ENCODE data around the gene ARHGEF3.
A peak's percentile ranks its signal among the peaks of the same experiment; 100 is the strongest.

The ARHGEF3 gene

DNA sequence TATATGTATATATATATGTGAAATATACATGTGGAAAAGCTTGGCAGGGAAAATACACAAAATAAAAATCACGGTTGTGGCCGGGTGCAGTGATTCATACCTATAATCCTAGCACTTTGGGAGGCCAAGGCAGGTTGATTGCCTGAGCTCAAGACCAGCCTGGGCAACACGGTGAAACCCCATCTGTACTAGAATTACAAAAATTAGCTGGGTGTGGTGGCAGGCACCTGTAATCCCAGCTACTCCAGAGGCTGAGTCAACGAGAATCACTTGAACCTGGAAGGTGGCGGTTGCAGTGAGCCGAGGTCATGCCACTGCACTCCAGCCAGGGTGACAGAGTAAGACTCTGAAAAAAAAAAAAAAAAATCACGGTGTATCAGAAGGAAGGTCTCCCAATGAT is 20.8 kb upstream of the ARHGEF3 start:
- no peak for DNase-seq

DNA sequence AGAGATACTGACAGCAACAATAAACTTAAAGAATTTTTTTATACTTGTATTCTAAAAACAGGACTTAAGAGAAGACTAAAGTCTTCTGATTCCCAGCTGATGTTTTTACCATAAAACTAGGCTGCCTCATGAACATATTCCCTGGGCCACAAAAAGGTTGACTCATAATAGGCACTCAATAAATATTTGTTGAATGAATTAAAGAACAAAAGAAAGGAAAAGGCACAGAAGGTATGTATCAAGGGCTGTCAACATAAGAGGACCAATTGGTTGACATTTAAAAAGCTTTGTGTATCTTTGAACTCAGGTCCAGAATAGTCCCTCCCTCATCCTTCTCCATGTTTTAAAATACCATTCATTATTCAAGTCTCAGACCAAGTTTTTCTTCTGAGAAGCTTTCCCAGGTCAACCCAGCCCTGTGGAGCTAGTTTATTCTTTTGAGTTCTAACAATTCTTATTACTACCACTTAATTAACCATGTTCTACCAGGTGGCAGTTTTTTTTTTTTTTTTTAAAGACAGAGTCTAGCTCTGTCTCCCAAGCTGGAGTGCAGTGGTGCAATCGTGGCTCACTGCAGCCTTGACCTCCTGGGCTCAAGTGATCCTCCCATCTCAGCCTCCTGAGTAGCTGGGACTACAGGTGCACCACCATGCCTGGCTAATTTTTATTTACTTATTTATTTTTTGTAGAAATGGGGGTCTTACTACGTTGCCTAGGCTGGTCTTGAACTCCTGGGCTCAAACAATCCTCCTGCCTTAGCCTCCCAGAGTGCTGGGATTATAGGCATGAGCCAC is 17.5 kb upstream of the ARHGEF3 start:
- DNase-seq, result no peak

DNA sequence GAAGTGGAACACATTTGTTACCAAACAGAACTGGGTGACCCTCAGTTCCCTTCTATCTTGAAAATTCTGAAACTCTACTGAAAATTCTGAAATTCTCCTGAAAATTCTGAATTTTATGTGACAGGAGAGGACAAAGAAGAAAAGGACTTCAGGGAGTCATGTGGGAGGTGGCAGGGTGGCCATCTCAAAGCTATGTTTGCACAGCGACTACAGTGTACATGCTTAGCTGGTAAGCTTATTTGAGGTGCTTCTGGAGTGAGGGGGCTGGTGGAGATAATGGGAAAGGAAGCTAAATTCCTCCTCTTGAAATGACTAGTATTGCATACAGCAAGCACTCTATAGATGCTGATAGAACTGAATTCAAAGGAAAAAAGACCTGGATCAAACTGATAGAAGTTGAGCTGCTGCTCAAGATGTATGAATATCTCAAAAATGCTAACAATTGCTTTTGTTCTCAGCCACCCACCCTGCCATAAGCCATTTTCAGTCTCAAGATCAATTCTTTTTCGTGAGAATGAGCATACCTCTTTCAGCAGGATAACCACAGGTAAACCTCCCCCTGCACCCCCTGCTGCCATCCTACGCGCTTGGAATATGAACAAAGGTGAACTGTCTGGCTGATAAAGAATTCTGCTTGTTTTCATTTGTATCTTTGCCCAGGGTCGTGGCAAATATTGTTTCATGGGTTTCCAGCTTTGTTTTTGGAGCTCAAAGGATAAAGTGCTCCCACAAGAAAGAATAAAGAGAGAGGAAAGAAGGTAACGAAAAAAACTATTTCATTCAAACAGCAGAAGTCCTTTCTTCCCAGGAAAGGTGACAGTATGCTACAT is 16.6 kb upstream of the ARHGEF3 start:
- no peak for DNase-seq

DNA sequence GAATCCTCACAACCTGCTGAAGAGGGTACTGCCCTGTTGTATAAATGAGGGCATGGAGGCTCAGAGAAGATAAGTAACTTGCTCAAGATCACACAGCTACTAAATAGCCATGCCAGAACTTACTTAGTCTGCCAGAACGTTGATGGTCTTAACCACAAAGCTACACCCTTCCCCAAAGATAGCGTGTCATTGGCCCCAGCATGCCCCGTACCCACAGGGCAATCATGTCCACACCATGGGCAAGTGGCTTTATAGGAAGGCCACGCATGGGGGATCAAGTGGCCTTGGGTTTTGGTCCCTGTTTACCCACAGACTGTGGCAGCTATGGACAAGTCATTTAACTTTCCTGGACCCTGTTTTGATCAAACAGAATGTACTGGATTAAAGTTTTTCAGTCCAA is 15.9 kb upstream of the ARHGEF3 start:
- no peak for DNase-seq

DNA sequence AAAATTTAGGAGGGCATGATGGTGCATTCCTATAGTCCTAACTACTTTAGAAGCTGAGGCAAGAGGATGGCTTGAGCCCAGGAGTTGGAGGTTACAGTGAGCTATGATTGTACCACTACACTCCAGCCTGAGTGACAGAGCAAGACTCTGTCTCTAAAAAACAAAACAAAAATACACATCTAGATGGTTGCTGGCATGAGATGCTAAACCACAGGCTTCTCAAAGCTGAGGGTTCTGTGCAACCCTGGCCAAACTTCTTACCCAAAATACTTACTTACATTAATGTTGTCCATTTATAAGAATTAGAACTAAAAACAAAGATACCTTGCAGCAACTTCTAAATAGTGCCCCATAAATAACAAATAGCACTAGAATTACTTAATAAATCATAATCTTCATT is 14.3 kb upstream of the ARHGEF3 start:
- no peak for DNase-seq

DNA sequence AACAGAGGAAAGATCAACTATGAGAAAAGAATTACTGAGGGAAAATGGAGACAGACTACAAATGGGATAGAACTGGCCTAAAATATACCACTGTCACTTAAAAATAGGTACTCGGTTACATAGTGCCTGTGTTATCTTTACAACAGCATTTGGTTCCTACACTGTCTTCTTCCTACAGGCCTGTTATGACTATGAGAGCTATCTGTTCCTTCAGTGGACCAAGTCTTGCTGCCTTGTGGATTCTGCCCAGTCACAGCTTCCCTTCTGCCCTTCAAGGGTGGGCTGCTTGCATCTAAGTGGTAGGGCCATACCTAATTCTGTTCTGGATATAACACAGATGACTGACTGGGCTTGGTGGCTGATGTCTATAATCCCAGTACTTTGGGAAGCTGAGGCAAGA is 13.8 kb upstream of the ARHGEF3 start:
- DNase-seq, result no peak

DNA sequence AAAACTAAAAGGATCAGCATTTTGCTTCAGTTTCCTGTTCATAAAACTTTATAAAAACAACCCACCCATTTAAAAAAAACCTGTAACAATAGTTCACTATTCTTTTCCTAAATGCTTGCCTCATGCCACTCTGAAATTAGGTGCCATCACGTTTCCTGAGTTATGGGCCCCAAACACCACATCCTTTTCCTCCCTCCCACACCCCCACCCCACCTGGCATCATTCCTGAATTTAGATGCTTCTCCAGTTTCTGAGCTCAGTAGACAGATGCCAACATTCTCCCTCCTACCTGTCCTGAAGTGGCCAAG is 11.9 kb upstream of the ARHGEF3 start:
- no peak for DNase-seq

DNA sequence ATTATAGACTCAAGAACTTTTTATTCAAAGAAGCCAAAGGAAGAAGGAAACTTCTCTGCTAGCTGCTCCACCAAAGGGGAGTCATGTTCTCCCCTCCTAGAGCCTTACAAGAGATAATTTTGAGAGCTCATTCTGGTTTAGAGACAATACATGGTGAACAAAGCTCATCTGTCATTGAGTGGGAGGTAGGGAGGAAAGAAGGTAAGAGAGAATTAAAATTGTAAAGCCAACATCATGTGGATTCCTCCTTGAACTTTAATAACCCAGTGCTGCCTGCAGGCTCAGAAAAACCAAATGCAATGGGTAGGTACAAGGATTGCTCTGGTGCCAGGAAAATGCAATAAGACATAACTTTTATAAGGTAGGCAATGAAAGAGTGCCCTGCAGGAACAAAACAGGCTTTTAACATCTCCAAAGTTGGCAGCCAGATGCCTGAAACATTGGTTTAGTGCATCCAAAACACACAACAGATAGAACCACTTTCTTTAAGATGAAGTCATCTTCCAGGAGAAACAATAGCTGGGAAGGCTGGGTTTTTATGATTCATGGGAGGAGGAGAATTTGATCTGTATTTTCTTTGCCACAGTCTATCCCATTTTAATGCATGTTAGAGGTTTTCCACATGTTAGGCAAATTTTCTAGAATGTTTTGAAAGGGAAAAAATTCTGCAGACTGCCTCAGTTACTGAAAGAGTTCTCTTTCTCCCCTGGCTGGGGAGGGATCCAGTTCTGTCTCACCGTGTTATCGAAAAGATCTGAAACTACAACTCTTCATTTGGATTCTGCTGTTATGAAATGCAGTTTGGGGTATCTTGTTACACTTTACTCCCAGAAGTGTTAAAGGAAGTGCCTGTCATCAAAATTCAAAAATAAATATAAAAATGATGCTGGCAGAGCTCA is 11.3 kb upstream of the ARHGEF3 start:
- DNase-seq, result no peak

DNA sequence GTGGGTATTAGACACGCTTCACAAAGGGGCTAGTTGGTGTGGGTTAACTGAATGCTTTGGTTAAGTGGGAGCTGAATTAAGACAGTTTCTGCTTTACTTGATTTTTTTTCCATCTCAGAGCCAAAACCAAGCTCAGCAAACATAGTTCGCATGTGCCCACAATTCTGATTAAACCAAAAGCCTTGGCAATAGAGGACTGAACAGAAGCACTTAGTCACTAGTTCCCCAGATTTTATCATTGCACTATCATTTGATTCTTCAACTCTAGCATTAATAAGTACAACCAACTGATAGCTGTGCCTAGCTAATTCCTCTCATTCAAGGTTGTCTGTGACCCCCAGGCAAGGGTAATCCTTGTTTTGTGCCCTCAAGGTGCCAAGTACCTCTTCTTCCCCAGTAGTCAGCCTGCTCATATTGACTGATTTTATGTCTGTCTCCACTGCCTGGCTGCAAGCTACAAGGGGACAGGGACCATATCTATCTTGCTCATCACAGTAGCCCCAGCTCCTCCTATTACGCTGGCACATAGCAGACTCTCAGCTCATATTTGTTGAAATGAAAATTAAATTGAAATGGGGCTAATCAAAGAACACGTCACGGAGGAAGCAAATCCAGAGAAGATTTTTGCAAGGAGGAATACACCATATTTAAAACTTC is 9.9 kb upstream of the ARHGEF3 start:
- DNase-seq, result no peak

DNA sequence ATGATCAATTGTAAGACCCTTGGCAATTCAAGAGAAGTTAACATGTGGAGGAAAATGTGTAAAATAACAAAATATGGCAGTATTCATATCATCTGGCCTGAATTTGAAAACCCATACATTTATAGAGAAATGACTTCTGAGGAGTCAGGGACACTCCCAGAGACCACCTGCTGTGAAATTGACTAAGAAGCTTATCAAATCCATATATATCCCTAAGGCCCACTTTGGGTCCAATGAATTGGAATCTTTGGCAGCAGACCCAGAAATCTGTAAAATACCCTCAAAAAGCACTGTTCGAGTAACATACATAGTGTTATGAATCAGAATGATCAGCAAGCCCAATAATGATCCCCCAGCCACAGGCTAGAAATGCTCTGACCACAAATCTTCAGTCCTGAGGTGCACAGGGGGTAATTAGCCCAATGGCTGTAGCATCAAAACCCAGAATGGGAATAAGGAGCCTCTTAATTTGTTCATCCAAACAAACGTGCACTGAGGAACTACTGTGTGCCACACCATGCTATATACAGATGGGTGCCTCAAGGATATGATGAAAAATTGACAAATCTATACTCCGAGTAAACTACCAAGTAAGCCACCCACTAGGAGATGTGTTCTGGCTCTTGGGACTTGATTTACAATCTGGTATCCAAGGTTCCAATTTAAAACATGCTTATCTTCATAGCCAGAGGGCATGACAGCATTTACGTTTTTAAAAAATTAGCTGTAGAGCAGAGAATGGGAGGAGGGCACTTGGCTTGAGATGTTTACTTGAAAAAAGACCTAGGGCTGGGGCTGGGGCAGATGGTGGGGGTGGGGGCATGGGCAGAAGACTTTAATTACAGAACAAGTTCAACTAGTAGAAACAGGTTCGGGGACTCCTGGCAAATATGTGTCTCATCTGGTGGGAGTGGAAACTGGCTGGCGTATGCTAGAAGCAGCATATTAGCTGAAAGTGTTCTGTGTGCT is 9.1 kb upstream of the ARHGEF3 start:
- DNase-seq, result no peak

DNA sequence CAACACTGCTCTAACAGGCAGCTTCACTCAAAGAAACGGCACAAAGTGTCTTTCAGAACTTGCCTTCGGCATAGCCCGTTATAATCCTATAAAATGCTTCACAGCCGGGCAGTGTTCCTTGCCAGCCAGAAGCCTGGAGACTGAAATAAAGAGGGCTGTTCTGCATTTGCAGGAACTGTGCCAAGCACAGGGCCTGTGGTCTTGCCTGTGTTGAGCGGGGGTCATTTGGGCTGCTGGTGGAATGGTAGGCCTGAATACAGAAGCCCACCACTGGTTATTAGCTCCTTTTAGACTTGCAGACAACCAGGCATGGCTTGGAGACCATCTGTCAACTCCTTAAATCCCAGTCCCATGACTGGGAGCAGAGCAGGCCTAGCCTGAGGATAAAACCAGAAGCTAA is 4.7 kb upstream of the ARHGEF3 start:
- DNase-seq, result no peak

DNA sequence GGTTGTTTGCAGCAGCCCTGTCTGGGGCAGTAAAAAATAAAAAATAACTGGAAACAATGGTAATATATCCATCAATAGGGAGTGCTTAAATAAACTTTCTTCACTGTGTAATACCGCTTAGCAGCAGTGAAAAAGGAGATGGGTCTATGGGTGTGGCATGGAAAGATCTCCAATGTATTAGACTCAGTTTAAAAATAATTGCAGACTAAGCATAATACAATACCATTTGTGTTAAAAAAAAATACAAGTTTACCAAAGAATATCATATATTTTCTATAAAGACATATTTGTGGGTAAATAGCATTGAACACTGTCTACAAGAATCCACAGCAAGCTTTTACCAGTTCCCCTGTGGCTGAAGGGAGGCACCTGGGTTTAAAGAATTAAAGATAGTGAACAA is 1.0 kb upstream of the ARHGEF3 start:
- no peak for DNase-seq

DNA sequence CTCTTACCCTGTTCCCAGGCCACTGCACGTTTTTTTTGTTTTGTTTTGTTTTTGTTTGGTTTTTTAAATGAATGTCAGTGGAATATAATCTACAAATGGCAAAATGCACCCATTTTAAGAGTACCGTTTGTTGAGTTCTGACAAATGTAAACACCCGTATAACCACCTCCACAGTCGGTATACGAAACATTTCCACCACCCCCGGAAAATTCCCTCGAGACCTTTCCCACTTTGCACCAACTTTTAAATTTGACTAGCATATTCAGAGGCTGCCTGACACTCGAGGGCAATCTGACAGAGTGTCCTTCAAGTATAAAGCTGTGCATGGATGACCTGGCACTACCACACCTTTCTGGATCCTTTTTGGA is 613 bp upstream of the ARHGEF3 start:
- DNase-seq, result no peak

DNA sequence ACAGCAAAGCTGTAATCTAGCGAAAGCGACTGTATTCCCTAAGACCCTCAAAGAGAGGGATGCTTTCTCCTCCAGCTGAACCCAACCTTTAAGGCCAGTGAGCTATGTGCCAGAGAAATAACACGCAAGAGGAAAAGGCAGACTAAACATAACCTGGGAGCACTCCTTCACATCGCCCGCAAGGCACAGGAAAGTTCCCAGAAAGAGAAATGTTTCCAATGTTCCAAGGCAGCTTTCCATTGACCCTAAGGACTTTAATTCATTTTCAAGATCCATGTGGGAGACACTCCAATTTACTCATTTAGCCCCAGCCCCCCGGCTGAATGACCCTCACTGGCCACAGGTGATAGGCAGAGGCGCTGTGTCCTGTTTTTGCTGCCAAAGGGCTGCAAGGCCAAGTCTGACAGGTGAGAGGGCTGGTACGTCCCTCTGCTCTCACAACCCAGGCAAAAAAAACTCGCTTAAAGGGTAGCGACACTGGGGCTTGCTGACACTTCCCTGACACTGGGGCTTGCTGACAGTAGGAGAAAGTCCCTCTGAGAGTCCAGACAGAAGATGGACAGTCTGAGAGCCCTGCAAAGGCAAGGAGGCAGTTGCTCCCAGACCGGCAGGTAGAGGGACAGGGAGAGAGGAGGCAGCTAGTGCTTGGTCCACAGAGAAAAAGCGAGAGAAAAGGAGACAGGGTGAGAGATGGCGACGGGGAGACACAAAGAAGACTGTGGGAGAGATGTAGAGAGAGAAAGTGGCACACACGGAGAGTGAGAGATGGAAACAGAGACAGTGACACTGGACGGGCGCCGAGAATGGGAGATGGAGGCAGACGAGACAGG is 702 bp downstream of the ARHGEF3 start:
- no peak for DNase-seq

DNA sequence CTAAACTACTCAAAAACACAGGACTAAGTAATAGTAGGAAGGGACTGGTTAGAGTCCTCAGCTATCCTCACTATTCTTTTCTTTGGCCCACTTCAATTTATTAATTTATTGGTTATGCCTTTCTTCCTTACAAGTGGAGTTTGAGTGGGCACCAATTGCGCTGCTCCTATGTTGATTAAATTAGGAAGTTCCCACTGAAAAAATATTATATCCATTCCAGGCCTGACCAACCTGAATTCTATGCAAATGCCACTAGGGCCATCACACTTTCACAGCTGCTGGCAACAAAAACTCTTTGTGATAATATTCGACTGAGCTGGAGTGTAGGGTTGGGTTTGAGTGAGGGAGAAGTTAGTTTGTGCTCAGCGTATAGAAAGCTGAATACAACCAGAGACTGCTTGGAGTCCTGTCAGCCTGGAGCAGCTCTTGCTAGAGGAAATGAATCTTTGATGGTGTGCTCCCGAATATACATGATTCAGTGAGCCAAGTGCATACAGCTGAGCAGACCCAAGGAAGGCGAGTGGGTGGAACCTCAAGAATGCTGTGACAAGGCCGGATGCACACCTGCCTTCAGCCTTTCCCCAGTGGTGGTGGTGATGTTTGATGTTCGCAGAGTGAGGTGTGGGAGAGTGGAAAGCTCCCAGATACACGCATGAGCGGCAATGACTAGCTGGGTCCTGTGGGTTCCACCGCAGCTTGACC is 1.5 kb downstream of the ARHGEF3 start:
- DNase-seq, result no peak

DNA sequence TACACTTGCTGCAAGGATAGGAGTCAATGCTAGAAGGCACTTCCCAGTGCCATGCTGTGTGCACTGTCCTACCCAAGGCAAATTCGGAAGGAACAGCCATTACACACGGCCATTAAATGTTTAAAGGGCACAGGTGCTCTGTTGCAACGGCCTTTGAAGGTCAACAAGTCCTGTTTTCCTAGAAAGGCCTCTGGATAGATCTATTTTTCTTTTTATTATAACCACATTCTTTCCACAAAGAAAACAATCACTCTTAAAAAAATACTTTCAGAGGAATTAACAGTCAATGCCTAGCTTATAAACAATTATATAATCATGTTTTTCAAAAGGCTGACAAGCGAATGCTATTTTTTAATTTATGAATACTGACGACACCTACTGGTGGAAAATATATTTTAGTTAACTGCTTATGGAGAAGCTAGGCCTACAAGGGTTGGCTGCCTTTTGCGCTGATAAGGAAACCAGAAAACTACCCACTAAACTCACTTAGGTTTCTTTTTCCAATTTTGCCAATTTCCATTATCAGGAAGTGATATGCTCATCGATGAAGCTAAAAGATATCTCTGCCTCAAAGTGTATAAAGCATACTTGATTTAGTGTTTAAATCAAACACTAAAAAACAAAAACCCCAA is 2.4 kb downstream of the ARHGEF3 start:
- DNase-seq, result peak; percentile 36

DNA sequence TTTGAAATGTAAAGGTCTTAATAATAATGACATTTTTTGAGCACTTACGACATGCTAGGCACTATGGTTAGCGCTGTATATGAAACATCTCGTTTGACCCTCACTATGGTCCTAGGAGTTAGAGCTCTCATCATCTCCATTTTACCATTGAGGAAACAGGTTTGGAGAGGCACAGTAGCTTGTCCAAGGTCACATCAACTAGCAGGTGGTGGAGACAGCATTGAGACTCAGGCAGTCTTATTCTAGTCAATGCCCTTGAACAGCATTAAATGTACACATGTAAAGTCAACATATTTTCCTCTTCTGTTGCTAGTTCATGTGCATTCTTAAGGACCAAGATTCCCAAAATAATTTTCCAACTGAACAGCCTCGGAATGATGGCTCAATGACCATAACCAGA is 4.8 kb downstream of the ARHGEF3 start:
- DNase-seq, result no peak

DNA sequence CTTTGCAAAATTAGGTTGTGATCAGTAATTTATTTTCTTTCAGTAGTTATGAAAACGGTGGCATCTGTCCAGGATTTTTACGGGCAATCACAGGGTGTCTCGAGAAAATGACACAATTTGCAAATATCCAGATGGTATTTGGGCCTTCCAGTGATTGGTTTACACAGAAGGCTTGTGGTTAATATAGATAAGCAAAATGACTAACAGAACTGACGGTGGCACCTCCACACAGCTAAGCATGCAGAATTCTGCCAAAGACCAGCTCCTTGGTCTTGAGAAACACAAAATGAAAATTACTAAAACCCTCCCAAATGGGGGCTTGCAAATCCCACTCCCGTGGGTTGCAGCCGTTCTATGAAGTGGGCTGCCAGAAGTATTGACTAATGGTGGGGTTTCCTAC is 5.5 kb downstream of the ARHGEF3 start:
- DNase-seq, result no peak

DNA sequence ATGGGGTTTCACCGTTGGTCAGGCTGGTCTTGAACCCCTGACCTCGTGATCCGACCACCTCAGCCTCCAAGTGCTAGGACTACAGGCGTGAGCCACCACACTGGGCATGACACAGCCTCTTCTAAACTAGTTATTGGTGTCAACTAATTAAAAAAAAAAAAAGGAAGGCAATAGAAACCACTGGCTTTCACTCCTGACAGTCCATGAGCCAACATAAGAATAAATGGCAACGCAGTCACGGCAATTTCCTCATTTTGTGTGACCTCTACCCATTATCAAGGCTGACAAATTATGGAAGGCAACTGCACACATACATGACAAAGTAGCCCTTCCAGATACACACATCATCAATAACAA is 5.9 kb downstream of the ARHGEF3 start:
- no peak for DNase-seq
